ENCODE results near the gene BEST4. TPM values are rescaled to one million over a fixed set of nuclear protein-coding genes. Genes with fewer than 3 reads are reported as not detected.

Gene BEST4
- total and polyA plus RNA-seq, 2 donors (not counting 1 experiment from before 2014, with no cell fraction given): 0.30 to 1.3 TPM

DNA sequence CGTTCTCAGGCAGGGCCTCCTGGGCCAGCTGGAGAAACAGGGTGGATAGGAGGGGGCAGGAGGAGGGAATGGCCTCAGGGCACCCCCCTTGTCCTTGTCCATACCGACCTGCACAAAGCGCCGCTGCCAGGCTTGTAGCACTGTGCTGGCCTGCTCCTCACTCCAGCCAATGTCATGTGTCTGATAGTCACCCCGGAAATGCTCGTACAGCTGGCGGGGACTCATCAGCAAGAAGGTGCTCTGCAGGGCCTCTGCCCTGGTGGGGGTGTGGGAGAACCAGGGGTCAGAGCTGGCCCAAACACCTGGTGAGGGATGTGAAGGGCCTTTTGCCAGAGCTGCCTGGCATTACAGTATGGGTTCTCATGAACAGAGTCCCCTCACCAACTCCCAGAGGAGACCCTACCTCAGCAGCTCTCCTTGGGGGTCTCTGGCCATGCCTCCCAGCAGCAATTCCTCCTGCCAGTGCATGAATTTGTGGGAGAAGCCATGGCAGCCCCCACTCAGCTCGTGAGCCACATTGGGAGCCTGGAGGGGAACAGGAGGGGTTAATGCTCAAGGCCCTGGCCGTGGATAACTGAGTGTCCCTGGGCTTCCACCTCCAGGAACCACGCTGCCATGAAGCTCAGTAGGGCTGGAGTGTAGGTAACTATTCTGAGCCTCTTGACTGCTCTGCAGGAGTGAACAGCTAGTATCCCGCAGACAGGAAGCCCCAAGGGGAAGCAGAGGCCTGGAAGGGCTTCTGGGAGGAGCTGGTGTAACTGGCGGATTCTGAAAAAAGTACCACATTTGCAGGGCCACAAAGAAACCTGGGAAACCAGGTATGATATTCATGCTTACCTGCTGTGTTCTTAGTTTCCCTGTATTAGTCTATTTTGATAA lies 41.8 kb upstream of the BEST4 start:
- H3K4me3 ChIP-seq (ENCODE audit: control extremely low read depth in 1 of 5, extremely low read depth in 1 of 5, insufficient read depth in 1 of 5, low read depth in 2 of 5, low read length in 4 of 5): no peak overlapping the region
- H3K27me3 ChIP-seq (replicated peaks in 1 of 4; ENCODE audit: control extremely low read depth in 1 of 4, control insufficient read depth in 3 of 4, insufficient read depth in 4 of 4, low read length in 3 of 4): no peaks in the 10 kb centered on the region
- H4K20me1 ChIP-seq (ENCODE audit: control insufficient read depth, insufficient read depth, low read length, poor library complexity, severe bottlenecking): no peaks in the 10 kb centered on the region
- H3K4me3 Mint-ChIP-seq: no peak overlapping the region
- no peaks in the 10 kb centered on the region for H3K27me3 Mint-ChIP-seq
- H3K9ac ChIP-seq (ENCODE audit: low read length): no peak overlapping the region
- H3K79me2 ChIP-seq (ENCODE audit: control insufficient read depth, insufficient read depth, low read length): no peaks in the 10 kb centered on the region
- TF ChIP-seq EZH2 (IDR thresholded peaks at IDR 0.05; ENCODE audit: borderline replicate concordance, insufficient read depth, low read depth, low read length, poor library complexity, severe bottlenecking): no peak
- TF ChIP-seq, protein P1, sequence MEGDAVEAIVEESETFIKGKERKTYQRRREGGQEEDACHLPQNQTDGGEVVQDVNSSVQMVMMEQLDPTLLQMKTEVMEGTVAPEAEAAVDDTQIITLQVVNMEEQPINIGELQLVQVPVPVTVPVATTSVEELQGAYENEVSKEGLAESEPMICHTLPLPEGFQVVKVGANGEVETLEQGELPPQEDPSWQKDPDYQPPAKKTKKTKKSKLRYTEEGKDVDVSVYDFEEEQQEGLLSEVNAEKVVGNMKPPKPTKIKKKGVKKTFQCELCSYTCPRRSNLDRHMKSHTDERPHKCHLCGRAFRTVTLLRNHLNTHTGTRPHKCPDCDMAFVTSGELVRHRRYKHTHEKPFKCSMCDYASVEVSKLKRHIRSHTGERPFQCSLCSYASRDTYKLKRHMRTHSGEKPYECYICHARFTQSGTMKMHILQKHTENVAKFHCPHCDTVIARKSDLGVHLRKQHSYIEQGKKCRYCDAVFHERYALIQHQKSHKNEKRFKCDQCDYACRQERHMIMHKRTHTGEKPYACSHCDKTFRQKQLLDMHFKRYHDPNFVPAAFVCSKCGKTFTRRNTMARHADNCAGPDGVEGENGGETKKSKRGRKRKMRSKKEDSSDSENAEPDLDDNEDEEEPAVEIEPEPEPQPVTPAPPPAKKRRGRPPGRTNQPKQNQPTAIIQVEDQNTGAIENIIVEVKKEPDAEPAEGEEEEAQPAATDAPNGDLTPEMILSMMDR (IDR thresholded peaks at IDR 0.05): no peak
- peaks cover 1% of the 10 kb centered on the region for H3K4me1 Mint-ChIP-seq
- ChIA-PET POLR2A (no interaction called here), CTCF (interaction anchor here (0.6 to 1.7 kb wide), 2 partner anchors 11 to 126 kb away, joined by 4 to 5 read pairs; no protein-coding TSS in a partner anchor)
- ATAC-seq (ENCODE audit: low read depth) (no peak), DNase-seq (no peak)
- H3K27ac ChIP-seq (ENCODE audit: low read length in 2 of 2): no peak overlapping the region
- intact Hi-C loops (cut with micrococcal nuclease): no loop called here
- H3K36me3 ChIP-seq (replicated peaks in 1 of 2; ENCODE audit: control extremely low read depth in 1 of 2, control insufficient read depth in 1 of 2, extremely low read depth in 1 of 2, insufficient read depth in 2 of 2, low read length in 1 of 2): no peaks in the 10 kb centered on the region
- H3K9me3 Mint-ChIP-seq (ENCODE audit: insufficient read depth): no peaks in the 10 kb centered on the region
- H3K4me1 ChIP-seq (ENCODE audit: control insufficient read depth in 2 of 2, insufficient read depth in 2 of 2, low read length in 2 of 2): no peaks in the 10 kb centered on the region
- no peak overlapping the region for H3K4me2 ChIP-seq (replicated peaks; ENCODE audit: low read depth, low read length, poor library complexity, severe bottlenecking)
- peaks cover 0 to 4% (median 0%) of the 10 kb centered on the region in 3 donors for H3K9me3 ChIP-seq (ENCODE audit: control extremely low read depth in 1 of 3, control insufficient read depth in 2 of 3, insufficient read depth in 1 of 3, low read length in 2 of 3)
- WGBS (ENCODE audit: insufficient coverage): 77% methylated on average over 12 of the region's 12 CpGs
- no peak overlapping the region for H2AFZ ChIP-seq (ENCODE audit: insufficient read depth, low read depth, low read length, poor library complexity, severe bottlenecking)
- no peak overlapping the region for H3K27ac Mint-ChIP-seq

- intact Hi-C loops (cut with micrococcal nuclease): no loop called here
- H3K27ac ChIP-seq (ENCODE audit: low read length in 2 of 2): no peak overlapping the region
- DNase-seq (no peak), ATAC-seq (ENCODE audit: low read depth) (no peak)
- H2AFZ ChIP-seq (ENCODE audit: insufficient read depth, low read depth, low read length, poor library complexity, severe bottlenecking): no peak overlapping the region
- WGBS (ENCODE audit: insufficient coverage): 98% methylated on average over 14 of the region's 15 CpGs
- peaks cover 0 to 4% (median 0%) of the 10 kb centered on the region in 3 donors for H3K9me3 ChIP-seq (ENCODE audit: control extremely low read depth in 1 of 3, control insufficient read depth in 2 of 3, insufficient read depth in 1 of 3, low read length in 2 of 3)
- H3K79me2 ChIP-seq (ENCODE audit: control insufficient read depth, insufficient read depth, low read length): no peaks in the 10 kb centered on the region
- H3K27me3 ChIP-seq (replicated peaks in 1 of 4; ENCODE audit: control extremely low read depth in 1 of 4, control insufficient read depth in 3 of 4, insufficient read depth in 4 of 4, low read length in 3 of 4): no peaks in the 10 kb centered on the region
- TF ChIP-seq, protein P1 (IDR thresholded peaks at IDR 0.05): no peak
- TF ChIP-seq EZH2 (IDR thresholded peaks at IDR 0.05; ENCODE audit: borderline replicate concordance, insufficient read depth, low read depth, low read length, poor library complexity, severe bottlenecking): no peak
- no peak overlapping the region for H3K9ac ChIP-seq (ENCODE audit: low read length)
- CTCF ChIA-PET: interaction anchor here (1.7 kb wide), 1 partner anchor 10 kb away, joined by 5 read pairs; no protein-coding TSS in a partner anchor
- Mint-ChIP-seq H3K27ac (no peak overlapping the region), H3K9me3 (ENCODE audit: insufficient read depth) (no peaks in the 10 kb centered on the region), H3K4me3 (no peak overlapping the region), H3K27me3 (no peaks in the 10 kb centered on the region), H3K4me1 (peaks cover 1% of the 10 kb centered on the region)
- H3K36me3 ChIP-seq (replicated peaks in 1 of 2; ENCODE audit: control extremely low read depth in 1 of 2, control insufficient read depth in 1 of 2, extremely low read depth in 1 of 2, insufficient read depth in 2 of 2, low read length in 1 of 2): no peaks in the 10 kb centered on the region
- H4K20me1 ChIP-seq (ENCODE audit: control insufficient read depth, insufficient read depth, low read length, poor library complexity, severe bottlenecking): no peaks in the 10 kb centered on the region
- no peak overlapping the region for H3K4me2 ChIP-seq (replicated peaks; ENCODE audit: low read depth, low read length, poor library complexity, severe bottlenecking)
- POLR2A ChIA-PET: no interaction called here
- no peak overlapping the region for H3K4me3 ChIP-seq (ENCODE audit: control extremely low read depth in 1 of 5, extremely low read depth in 1 of 5, insufficient read depth in 1 of 5, low read depth in 2 of 5, low read length in 4 of 5)
- no peaks in the 10 kb centered on the region for H3K4me1 ChIP-seq (ENCODE audit: control insufficient read depth in 2 of 2, insufficient read depth in 2 of 2, low read length in 2 of 2)
Observed at GRCh38 chr1:44828841-44829440, 41.0 kb upstream of the BEST4 start.
